DLD1 (cell line): ENCODE results near the gene CSPG4.
"Not testable (repeated sequence)": the region's sequence is repeated elsewhere in the genome, so short reads cannot be mapped to it uniquely, and the experiment has no call there.

ENCODE experiments used
- in situ Hi-C: cut with HindIII; loops from 2 replicates; pipeline ENCODE4 v1.10.0; 2017; ENCODE audit warnings: low sequenced_read_pairs

The CSPG4 gene

DNA sequence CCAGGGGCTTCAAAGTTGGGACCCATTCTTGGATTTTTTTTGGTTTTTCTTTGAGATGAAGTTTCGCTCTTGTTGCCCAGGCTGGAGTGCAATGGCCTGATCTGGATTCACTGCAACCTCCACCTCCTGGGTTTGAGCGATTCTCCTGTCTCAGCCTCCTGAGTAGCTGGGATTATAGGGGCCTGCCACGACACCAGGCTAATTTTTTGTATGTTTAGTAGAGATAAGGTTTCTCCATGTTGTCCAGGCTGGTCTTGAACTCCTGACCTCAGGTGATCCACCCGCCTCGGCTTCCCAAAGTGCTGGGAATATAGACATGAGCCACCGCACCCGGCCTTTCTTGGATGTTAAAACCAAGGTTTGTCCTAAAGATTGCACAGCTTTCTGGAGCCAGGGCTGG lies 78.7 kb downstream of the CSPG4 start:
- in situ Hi-C loops = not testable (repeated sequence)

DNA sequence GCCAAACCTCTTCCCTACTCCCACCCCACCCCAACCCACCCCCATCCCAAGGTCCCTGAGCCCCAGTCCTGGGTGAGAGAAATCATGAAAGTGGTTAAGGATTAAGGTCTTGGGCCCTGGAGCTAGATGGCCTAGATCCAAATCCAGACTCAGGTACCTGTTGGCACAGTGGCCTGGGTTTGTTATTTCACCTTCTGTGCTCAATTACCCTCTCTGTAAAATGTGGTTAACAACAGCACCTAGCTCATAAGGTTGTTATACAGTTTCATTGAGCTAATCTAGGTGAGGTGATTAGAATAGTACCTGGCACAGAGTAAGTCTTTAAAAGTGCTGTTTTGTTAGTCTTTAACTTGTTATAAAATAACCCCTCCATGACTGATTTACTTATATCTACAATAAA lies 80.7 kb downstream of the CSPG4 start:
- in situ Hi-C loops = no loop called here

GRCh38 chr15:75625542-75626347 lies 86.9 kb downstream of the CSPG4 start, which contains the start of gene SNUPN:
TSS of gene SNUPN (minus strand) at chr15:75625725. CDS start at chr15:75621051, 4,674 bp downstream.
- in situ Hi-C loops = no loop called here
